Kidney capillary endothelial cell (primary cell): Measurements from ENCODE around the gene TMA16.

ENCODE experiments used
- DNase-seq: peaks from one replicate; pipeline ENCODE4 v3.0.0-alpha.2; 2018; ENCODE audit warnings: low spot score

TMA16 gene

DNA sequence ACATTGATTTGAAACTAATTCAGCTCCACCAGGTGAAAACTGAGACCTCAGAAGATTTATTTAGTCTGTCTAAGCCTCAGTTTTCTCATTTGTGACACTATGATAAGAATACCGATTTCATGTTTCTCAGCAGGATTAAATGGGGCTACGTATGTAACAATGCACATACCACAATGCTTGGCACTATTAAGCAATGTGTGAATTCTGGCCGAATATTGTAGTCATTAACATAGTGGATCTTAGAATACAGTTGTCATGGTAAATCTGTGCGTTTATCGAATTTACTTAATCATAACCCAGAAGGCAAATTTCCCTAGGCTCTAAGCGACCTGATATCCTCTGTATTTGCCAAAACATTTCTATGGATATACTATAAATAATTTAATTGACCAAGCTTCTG lies 69.1 kb downstream of the TMA16 start:
- no peak for DNase-seq

DNA sequence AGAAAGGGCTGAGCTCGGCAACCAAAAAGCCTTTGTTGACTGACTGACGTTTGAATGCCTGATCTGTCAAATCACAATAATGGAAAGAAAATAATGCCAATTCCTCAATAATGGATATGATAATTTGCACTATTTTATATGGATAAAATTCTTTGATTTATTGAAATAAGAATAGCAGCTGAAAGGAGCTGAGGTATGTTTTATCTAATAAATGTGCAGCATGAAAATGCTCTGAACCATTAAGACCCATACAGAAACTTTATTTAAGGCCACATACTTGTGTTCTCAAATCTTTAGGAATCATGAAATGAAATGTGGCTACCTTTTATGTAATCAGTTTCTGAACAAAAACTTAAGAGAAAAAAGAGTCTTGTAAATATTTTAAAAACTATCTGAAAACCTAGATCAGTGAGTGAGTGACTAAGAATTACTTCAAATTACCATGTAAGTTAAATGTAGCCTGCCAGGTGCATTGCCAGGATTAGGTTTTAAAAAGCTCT lies 69.8 kb downstream of the TMA16 start:
- DNase-seq = no peak

DNA sequence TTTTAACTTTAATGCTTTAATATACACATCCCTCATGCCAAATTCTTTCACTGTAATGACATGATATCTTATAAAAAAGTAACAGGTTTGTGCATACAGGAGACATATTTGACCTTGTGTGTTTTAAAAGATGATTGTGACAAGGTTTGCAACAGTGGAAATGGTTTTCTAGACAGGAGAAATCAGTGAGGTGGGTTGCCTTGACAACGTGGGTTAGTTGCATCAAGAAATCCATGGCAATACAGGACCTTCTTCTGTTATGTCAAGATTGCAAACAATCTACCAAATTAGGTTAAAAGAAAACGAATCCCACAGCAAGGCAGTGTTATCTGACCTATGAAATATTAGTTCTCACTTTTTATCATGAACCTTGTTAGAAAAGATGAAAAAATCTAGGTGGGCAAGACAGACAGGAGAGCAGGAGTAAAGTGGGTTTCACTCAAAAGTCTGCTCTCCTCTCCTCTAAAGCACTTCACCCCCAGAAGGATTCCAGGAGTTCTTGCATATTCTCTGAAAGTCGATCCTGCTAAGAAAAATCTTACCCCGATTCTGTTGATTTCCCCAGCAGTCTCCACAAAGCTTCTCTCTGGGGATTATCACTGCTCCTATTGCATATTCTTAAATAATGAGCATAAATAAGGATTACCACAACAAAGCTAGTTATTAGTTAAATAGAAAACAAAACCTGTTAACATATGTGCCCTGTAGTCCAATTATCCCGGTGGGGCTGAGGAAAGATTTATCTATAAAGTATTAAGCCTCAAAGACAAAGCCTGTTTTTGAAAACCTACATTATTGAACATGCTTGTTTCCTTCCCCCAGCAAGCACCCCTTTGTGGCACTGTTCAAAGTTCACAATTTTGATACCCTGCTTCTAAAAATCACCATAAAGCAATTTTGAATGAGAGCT lies 71.0 kb downstream of the TMA16 start:
- DNase-seq = no peak

DNA sequence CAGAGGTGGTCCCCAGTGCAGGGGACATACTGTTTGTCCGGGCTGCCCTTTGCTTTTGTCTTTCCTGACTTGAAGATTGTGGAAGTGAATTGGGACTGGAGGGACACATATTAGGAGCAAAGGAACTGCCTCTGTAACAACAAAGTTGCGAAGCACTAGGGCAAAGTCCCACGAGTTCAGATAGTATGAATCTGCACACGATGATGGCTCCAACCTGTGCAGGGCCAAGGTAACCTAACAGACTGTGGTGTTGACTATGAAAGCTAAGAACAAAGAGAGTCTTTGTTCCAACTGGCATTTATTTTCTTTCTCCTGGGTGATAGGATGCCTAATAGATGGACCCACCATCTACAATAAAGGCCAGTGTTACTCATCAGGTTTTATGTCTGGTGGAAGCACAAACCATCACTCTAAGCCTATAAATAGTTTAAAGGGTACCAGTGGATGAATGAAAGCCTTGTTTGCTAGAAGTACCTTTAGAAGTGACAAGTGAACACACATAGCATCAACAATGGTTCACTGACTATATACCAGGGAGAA lies 71.8 kb downstream of the TMA16 start:
- no peak for DNase-seq

DNA sequence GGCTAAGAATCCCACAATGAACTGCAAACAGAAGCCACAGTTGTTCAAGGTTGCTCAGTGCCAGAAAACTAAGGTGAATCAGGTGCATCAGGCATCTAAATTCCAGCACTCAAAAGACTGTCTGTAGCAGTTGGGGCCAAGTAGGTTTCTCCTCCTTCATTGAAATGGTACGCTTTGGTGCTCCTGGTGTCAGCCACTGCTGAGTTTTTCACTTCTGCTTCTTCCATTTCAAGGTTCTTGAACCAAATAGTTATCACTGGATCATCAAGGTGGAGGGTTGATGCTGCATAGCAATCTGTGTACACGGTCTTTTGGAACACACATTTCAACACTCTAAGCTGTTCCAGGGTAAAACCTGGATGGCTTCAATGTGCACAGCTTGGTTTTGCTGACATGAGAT lies 74.4 kb downstream of the TMA16 start:
- DNase-seq = no peak
